ENCODE results near the gene KCNQ1. TPM values are rescaled to one million over a fixed set of nuclear protein-coding genes. Genes with fewer than 3 reads are reported as not detected.

KCNQ1 gene
- total and polyA plus RNA-seq, 2 donors (not counting 1 experiment from before 2014, with no cell fraction given) = 21.5 to 28.8 TPM

- Histone ChIP-seq H3K4me1 (ENCODE audit: control insufficient read depth in 2 of 2, insufficient read depth in 2 of 2, low read length in 2 of 2) (peaks cover 0 to 1% of the 10 kb centered on the region in 2 donors), H3K36me3 (replicated peaks in 1 of 2; ENCODE audit: control extremely low read depth in 1 of 2, control insufficient read depth in 1 of 2, extremely low read depth in 1 of 2, insufficient read depth in 2 of 2, low read length in 1 of 2) (no peaks in the 10 kb centered on the region), H3K27ac (ENCODE audit: low read length in 2 of 2) (no peak overlapping the region), H4K20me1 (ENCODE audit: control insufficient read depth, insufficient read depth, low read length, poor library complexity, severe bottlenecking) (no peaks in the 10 kb centered on the region), H3K27me3 (replicated peaks in 1 of 4; ENCODE audit: control extremely low read depth in 1 of 4, control insufficient read depth in 3 of 4, insufficient read depth in 4 of 4, low read length in 3 of 4) (no peaks in the 10 kb centered on the region), H3K4me2 (replicated peaks; ENCODE audit: low read depth, low read length, poor library complexity, severe bottlenecking) (no peak overlapping the region), H3K9ac (ENCODE audit: low read length) (no peak overlapping the region), H3K9me3 (ENCODE audit: control extremely low read depth in 1 of 3, control insufficient read depth in 2 of 3, insufficient read depth in 1 of 3, low read length in 2 of 3) (no peaks in the 10 kb centered on the region), H2AFZ (ENCODE audit: insufficient read depth, low read depth, low read length, poor library complexity, severe bottlenecking) (no peak overlapping the region), H3K79me2 (ENCODE audit: control insufficient read depth, insufficient read depth, low read length) (no peaks in the 10 kb centered on the region), H3K4me3 (ENCODE audit: control extremely low read depth in 1 of 5, extremely low read depth in 1 of 5, insufficient read depth in 1 of 5, low read depth in 2 of 5, low read length in 4 of 5) (no peak overlapping the region)
- DNase-seq (no peak), ATAC-seq (ENCODE audit: low read depth) (no peak)
- no peak overlapping the region for H3K27ac Mint-ChIP-seq
- intact Hi-C loops (cut with micrococcal nuclease) = no loop called here
- H3K4me1 Mint-ChIP-seq = peaks cover under 1% of the 10 kb centered on the region
- 91% methylated on average over 35 of the region's 35 CpGs for WGBS (ENCODE audit: insufficient coverage)
- TF ChIP-seq EZH2 (IDR thresholded peaks at IDR 0.05; ENCODE audit: borderline replicate concordance, insufficient read depth, low read depth, low read length, poor library complexity, severe bottlenecking) = no peak
- no peak for TF ChIP-seq CTCF (IDR thresholded peaks at IDR 0.05)
- H3K4me3 Mint-ChIP-seq = no peak overlapping the region
- no peaks in the 10 kb centered on the region for H3K9me3 Mint-ChIP-seq (ENCODE audit: insufficient read depth)
- H3K27me3 Mint-ChIP-seq = no peaks in the 10 kb centered on the region
- ChIA-PET POLR2A (no interaction called here), CTCF (interaction anchor here (11.1 kb wide), 1 partner anchor 110 kb away, joined by 583 read pairs; the partner anchor contains the start of genes C11orf21 and TSPAN32)
Measured at GRCh38 chr11:2414616-2415015, 30.2 kb upstream of the KCNQ1 start.

GRCh38 chr11:2415171-2415570 lies 29.6 kb upstream of the KCNQ1 start:
- Histone ChIP-seq H3K4me2 (replicated peaks; ENCODE audit: low read depth, low read length, poor library complexity, severe bottlenecking) (no peak overlapping the region), H2AFZ (ENCODE audit: insufficient read depth, low read depth, low read length, poor library complexity, severe bottlenecking) (no peak overlapping the region), H3K4me3 (ENCODE audit: control extremely low read depth in 1 of 5, extremely low read depth in 1 of 5, insufficient read depth in 1 of 5, low read depth in 2 of 5, low read length in 4 of 5) (no peak overlapping the region), H3K79me2 (ENCODE audit: control insufficient read depth, insufficient read depth, low read length) (no peaks in the 10 kb centered on the region), H3K4me1 (ENCODE audit: control insufficient read depth in 2 of 2, insufficient read depth in 2 of 2, low read length in 2 of 2) (peaks cover 5 to 7% of the 10 kb centered on the region in 2 donors), H3K27ac (ENCODE audit: low read length in 2 of 2) (no peak overlapping the region), H4K20me1 (ENCODE audit: control insufficient read depth, insufficient read depth, low read length, poor library complexity, severe bottlenecking) (no peaks in the 10 kb centered on the region), H3K9ac (ENCODE audit: low read length) (no peak overlapping the region), H3K9me3 (ENCODE audit: control extremely low read depth in 1 of 3, control insufficient read depth in 2 of 3, insufficient read depth in 1 of 3, low read length in 2 of 3) (no peaks in the 10 kb centered on the region), H3K27me3 (replicated peaks in 1 of 4; ENCODE audit: control extremely low read depth in 1 of 4, control insufficient read depth in 3 of 4, insufficient read depth in 4 of 4, low read length in 3 of 4) (no peaks in the 10 kb centered on the region), H3K36me3 (replicated peaks in 1 of 2; ENCODE audit: control extremely low read depth in 1 of 2, control insufficient read depth in 1 of 2, extremely low read depth in 1 of 2, insufficient read depth in 2 of 2, low read length in 1 of 2) (no peaks in the 10 kb centered on the region)
- Mint-ChIP-seq H3K4me1 (peaks cover 3% of the 10 kb centered on the region), H3K27me3 (no peaks in the 10 kb centered on the region), H3K27ac (no peak overlapping the region), H3K4me3 (no peak overlapping the region), H3K9me3 (ENCODE audit: insufficient read depth) (no peaks in the 10 kb centered on the region)
- intact Hi-C loops (cut with micrococcal nuclease) = no loop called here
- POLR2A ChIA-PET = no interaction called here
- no peak for TF ChIP-seq CTCF (IDR thresholded peaks at IDR 0.05)
- no peak for ATAC-seq (ENCODE audit: low read depth)
- CTCF ChIA-PET = interaction anchor here (11.1 kb wide), 1 partner anchor 111 kb away, joined by 583 read pairs; the partner anchor contains the start of genes C11orf21 and TSPAN32
- no peak for DNase-seq
- 94% methylated on average over 28 of the region's 28 CpGs for WGBS (ENCODE audit: insufficient coverage)

Measured in B cell (primary cell).